Neutrophil (primary cell): ENCODE measurements around the gene ERICH6B.
"Not testable (repeated sequence)": the region's sequence is repeated elsewhere in the genome, so short reads cannot be mapped to it uniquely, and the experiment has no call there.

Experiments
- H3K27ac ChIP-seq: fragments of 200-600 bp; sonication (generic); 2 replicates; pipeline ENCODE4 v1.5.1; 2016; ENCODE audit warnings: mild to moderate bottlenecking, moderate library complexity
- H3K27me3 ChIP-seq: fragments of 200-600 bp; sonication (generic); 2 replicates; pipeline ENCODE4 v1.6.0; 2016; ENCODE audit warnings: mild to moderate bottlenecking
- H3K36me3 ChIP-seq: fragments of 200-600 bp; sonication (generic); 2 replicates; pipeline ENCODE4 v1.5.1; 2017
- H3K4me1 ChIP-seq, 2 experiments: fragments of 200-600 bp in 1 of 2; sonication (generic) in 1 of 2; 1 replicate in 1 of 2; 2 replicates in 1 of 2; pipeline versions ENCODE4 v1.5.1 to v1.6.1; 2013 to 2016; ENCODE audit warnings: low read depth in 1 of 2, low read length in 1 of 2, mild to moderate bottlenecking in 1 of 2, moderate library complexity in 1 of 2; ENCODE audit not compliant: control insufficient read depth in 1 of 2, insufficient read depth in 1 of 2
- H3K4me3 ChIP-seq, 2 experiments: fragments of 200-600 bp in 1 of 2; sonication (generic) in 1 of 2; 1 replicate in 1 of 2; 2 replicates in 1 of 2; pipeline ENCODE4 v1.5.1; 2013 to 2016; ENCODE audit warnings: low read depth in 1 of 2, low read length in 1 of 2, mild to moderate bottlenecking in 1 of 2, moderate library complexity in 1 of 2
- H3K9me3 ChIP-seq: fragments of 200-600 bp; sonication (generic); 2 replicates; pipeline ENCODE4 v1.5.1; 2016
- TF ChIP-seq, protein P1 (sequence below): fragments of 200-600 bp; sonication (generic); IDR thresholded peaks from 2 replicates; pipeline ENCODE4 v1.5.1; 2016; ENCODE audit warnings: antibody characterized with exemption

Gene ERICH6B

DNA sequence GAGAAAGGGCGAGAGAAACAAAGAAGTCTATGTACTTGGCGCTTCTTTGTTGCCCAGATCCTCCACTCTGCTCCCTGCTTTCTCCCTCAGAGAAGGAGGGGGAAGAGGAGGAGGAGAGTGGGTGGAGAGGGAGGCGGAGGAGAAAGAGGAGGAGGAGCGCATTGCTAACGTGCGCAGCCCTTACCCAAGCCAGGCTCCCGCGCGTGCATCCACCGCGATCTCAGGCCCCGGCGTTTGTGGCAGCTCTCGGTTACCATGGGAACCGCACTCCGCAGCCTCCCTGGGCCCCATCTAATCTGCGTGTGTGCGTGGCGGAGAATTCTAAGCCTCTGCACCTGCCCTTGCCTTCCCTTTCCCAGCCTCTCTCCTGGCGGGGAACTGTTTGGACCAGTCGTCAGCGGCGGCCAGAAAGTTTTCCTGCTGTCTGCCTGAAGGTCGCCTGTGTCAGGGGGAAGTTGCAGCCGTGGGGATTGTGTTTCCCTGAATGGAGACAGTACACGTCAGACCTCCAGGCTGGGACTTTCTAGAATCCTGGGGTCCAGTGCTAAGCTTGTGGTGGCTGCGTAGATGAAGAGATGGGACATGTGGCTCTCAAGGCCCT, at the start of gene ERICH6B:
Gene ERICH6B, minus strand, starts transcription at position 239 of the 601 bp plus-strand sequence. CDS start 18,734 bp downstream, outside the sequence.
- H3K36me3 ChIP-seq: no peaks in the 10 kb centered on the region
- H3K4me1 ChIP-seq: no peaks in the 10 kb centered on the region
- H3K4me3 ChIP-seq: no peak within 1 kb of the TSS
- TF ChIP-seq, protein P1, sequence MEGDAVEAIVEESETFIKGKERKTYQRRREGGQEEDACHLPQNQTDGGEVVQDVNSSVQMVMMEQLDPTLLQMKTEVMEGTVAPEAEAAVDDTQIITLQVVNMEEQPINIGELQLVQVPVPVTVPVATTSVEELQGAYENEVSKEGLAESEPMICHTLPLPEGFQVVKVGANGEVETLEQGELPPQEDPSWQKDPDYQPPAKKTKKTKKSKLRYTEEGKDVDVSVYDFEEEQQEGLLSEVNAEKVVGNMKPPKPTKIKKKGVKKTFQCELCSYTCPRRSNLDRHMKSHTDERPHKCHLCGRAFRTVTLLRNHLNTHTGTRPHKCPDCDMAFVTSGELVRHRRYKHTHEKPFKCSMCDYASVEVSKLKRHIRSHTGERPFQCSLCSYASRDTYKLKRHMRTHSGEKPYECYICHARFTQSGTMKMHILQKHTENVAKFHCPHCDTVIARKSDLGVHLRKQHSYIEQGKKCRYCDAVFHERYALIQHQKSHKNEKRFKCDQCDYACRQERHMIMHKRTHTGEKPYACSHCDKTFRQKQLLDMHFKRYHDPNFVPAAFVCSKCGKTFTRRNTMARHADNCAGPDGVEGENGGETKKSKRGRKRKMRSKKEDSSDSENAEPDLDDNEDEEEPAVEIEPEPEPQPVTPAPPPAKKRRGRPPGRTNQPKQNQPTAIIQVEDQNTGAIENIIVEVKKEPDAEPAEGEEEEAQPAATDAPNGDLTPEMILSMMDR: no peak
- H3K27ac ChIP-seq: no peak within 1 kb of the TSS
- peaks cover 69% of the 10 kb centered on the region for H3K27me3 ChIP-seq
- no peaks in the 10 kb centered on the region for H3K9me3 ChIP-seq

DNA sequence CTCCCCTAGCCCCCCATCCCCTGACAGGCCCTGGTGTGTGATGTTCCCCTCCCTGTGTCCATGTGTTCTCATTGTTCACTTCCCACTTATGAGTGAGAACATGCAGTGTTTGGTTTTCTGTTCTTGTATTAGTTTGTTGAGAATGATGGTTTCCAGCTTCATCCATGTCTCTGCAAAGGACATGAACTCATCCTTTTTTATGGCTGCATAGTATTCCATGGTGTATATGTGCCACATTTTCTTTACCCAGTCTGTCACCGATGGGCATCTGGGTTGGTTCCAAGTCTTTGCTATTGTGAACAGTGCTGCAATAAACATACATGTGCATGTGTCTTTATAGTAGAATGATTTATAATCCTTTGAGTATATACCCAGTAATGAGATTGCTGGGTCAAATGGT, 47.4 kb upstream of the ERICH6B start:
- H3K27me3 ChIP-seq, H3K36me3 ChIP-seq, H3K27ac ChIP-seq, H3K9me3 ChIP-seq, H3K4me3 ChIP-seq, H3K4me1 ChIP-seq: not testable (repeated sequence)

DNA sequence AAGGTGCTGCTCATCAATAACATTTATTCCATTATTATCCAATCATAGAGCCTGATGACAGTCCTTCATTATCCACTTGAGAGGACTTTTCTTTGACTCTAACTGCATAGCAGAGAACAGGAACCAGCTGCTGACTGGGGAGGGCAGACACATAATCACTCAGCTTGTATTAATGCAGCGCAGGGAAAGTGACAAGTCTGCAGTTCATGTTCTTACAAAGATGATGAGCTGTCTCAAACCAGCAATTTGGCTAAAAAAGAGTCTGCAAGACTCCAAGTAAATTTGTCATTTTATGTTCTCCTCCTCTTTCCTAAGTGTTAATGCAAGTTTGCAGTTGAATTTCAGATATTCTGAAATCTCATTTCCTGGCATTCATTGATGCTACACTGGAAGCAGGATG, 46.6 kb upstream of the ERICH6B start:
- H3K4me1 ChIP-seq: no peaks in the 10 kb centered on the region
- H3K36me3 ChIP-seq: no peaks in the 10 kb centered on the region
- no peak overlapping the region for H3K27ac ChIP-seq
- H3K9me3 ChIP-seq: no peaks in the 10 kb centered on the region
- TF ChIP-seq, protein P1: no peak
- no peaks in the 10 kb centered on the region for H3K27me3 ChIP-seq
- no peak overlapping the region for H3K4me3 ChIP-seq

DNA sequence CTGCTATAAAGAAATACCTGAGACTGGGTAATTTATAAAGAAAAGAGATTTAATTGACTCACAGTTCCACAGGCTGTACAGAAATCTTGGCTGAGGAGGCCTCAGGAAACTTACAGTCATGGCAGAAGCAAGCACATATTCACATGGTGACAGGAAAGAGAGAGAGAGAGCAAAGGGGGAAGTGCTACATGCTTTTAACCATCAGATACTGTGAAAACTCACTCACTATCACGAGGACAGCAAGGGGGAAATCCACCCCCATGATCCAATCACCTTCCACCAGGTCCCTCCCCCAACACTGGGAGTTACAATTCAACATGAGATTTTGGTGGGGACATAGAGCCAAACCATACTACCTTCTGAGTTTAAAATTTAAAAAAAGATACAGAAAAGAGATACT, 44.9 kb upstream of the ERICH6B start:
- not testable (repeated sequence) for H3K4me3 ChIP-seq

DNA sequence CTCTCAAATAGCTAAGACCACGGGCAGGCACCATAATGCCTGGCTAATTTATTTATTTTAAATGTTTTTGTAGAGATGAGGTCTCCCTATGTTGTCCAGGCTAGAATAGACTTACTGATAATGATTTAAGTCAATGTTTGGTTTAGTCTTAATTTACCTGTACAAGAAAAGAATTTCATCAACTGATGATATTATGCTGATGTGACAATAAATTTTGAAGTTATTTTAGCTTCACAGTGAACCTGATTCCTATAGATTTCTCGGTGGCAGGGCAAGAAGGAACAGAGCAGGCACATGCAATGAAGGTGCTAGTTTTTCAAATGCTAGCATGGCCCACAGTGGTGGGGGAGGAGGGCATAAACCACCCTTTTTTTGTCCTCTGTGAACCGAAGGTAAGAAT, 44.0 kb upstream of the ERICH6B start:
- Histone ChIP-seq H3K4me3 (no peak overlapping the region), H3K4me1 (no peaks in the 10 kb centered on the region), H3K36me3 (no peaks in the 10 kb centered on the region), H3K9me3 (no peaks in the 10 kb centered on the region), H3K27ac (no peak overlapping the region), H3K27me3 (no peaks in the 10 kb centered on the region)
- TF ChIP-seq, protein P1: no peak

More for the DNA sequence above, 44.9 kb upstream of the ERICH6B start:
- not testable (repeated sequence) for H3K27me3 ChIP-seq, H3K9me3 ChIP-seq, H3K36me3 ChIP-seq, H3K27ac ChIP-seq, H3K4me1 ChIP-seq

DNA sequence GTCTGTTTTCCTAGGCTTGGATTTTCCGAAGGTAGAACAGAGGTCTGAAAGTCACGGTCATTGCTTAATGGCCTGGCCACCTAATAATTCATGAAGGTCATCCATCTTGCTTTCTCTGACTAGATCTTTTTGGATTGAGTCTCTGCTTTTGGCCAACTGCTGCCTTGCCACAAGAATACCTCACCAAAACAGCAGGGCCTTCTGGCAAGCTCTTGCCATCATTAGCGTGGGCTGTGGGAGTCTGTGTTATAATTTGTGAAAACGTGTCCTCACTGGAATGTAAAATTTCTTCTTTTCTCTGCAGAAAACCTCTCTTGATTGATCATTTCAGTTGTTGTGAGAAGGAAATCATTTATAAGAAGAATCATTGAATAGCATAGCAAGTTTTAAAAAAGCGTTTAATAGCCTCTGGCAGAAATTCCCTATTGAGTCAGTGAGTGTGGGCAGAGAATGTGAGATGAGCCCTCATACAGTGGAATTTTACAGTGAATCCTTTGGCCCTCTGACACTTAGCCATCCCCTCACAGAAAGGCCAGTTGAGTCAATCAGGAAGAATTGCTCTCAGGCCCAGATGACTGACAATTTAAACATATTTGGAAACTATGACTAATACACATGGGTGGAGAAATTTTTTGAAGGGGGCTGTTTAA, 43.2 kb upstream of the ERICH6B start:
- no peak overlapping the region for H3K4me3 ChIP-seq
- no peak overlapping the region for H3K27ac ChIP-seq
- no peaks in the 10 kb centered on the region for H3K9me3 ChIP-seq
- no peaks in the 10 kb centered on the region for H3K27me3 ChIP-seq
- no peaks in the 10 kb centered on the region for H3K36me3 ChIP-seq
- TF ChIP-seq, protein P1: no peak
- H3K4me1 ChIP-seq: no peaks in the 10 kb centered on the region
